HG02981 (cell line): ENCODE results near the gene ZC3H12A.

Experiments used
- ATAC-seq: cut with Tn5 transposase; IDR thresholded peaks from one replicate; pipeline ENCODE4 v1.9.1; 2021; ENCODE audit warnings: mild to moderate bottlenecking, moderate library complexity; ENCODE audit not compliant: unreplicated experiment

ZC3H12A gene

GRCh38 chr1:37453647-37454046 is 20.7 kb upstream of the ZC3H12A start:
- no peak for ATAC-seq

GRCh38 chr1:37455516-37455915 is 18.9 kb upstream of the ZC3H12A start:
- ATAC-seq = no peak

GRCh38 chr1:37456614-37457013 is 17.8 kb upstream of the ZC3H12A start:
- ATAC-seq = no peak

- no peak for ATAC-seq
Measured at GRCh38 chr1:37458551-37458950, 15.8 kb upstream of the ZC3H12A start.

- ATAC-seq = no peak
Measured at GRCh38 chr1:37461698-37462436, 12.5 kb upstream of the ZC3H12A start.

GRCh38 chr1:37464443-37464842 is 9.9 kb upstream of the ZC3H12A start:
- no peak for ATAC-seq

- ATAC-seq = no peak
Measured at GRCh38 chr1:37465593-37466517, 8.5 kb upstream of the ZC3H12A start.

GRCh38 chr1:37468037-37468436 is 6.3 kb upstream of the ZC3H12A start:
- no peak for ATAC-seq

GRCh38 chr1:37469386-37469785 is 5.0 kb upstream of the ZC3H12A start:
- ATAC-seq = no peak

- ATAC-seq = no peak
Measured at GRCh38 chr1:37471345-37472231, 2.8 kb upstream of the ZC3H12A start.

- no peak for ATAC-seq
Measured at GRCh38 chr1:37472281-37472680, 2.1 kb upstream of the ZC3H12A start.

- no peak for ATAC-seq
Measured at GRCh38 chr1:37472994-37473393, 1.4 kb upstream of the ZC3H12A start.

- no peak for ATAC-seq
Measured at GRCh38 chr1:37473431-37474045, 842 bp upstream of the ZC3H12A start.

- no peak for ATAC-seq
Measured at GRCh38 chr1:37474697-37475379, 458 bp downstream of the ZC3H12A start.

GRCh38 chr1:37475380-37476086 is 1.2 kb downstream of the ZC3H12A start:
- ATAC-seq = no peak

GRCh38 chr1:37476087-37476452 is 1.7 kb downstream of the ZC3H12A start:
- no peak for ATAC-seq

- no peak for ATAC-seq
Measured at GRCh38 chr1:37476460-37477197, 2.2 kb downstream of the ZC3H12A start.

- peak; percentile 42 for ATAC-seq
Measured at GRCh38 chr1:37477198-37477931, 3.0 kb downstream of the ZC3H12A start.
